ENCODE measurements around the gene LRRC10B. TPM values are rescaled to one million over a fixed set of nuclear protein-coding genes. Genes with fewer than 3 reads are reported as not detected.

LRRC10B gene
- polyA plus RNA-seq, 2 of the 4 experiments (the other 2 are of a cell fraction) = 0.03 to 0.04 TPM

DNA sequence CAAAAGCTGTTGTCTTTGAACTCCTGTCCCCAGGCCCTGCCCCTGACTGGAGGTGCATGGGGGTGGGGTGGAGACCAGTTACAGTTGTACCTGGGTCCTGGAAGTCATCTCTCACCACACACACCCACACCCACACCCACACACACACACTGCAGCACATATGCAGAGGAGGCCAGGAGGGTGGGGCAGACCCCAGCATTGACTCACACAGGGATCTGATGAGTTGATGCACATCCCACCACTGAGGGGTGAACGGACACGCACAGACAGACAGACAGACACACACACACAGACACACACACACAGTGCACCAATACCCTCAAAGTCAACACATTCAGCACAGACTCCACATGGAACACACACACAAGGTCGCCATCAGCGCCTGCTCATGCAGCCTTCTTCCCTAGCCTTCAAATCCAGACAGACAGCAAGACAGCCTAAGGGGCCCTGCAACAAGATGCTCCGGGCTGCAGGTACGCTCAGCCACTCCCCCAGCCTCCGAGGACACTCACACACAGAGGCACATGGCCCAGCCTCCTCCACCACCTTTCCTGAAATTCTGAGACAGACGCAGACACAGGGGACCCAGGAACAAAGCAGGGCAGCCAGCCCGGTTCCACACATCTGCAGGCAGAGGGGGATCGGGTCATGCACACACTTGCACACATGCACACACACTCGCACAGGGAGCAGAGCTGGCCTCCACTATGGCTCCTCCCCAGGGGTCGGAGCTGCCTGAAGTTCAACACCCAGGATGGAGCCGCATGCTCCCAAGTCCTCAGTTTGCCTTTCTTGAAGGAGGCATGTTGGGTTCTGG, 45.8 kb downstream of the LRRC10B start:
- WGBS (ENCODE audit: missing lambda C conversion rate) = 26% methylated on average over 11 of the region's 13 CpGs
- ChIA-PET CTCF (interaction anchor here (0.8 to 3.8 kb wide), 7 partner anchors 9 to 108 kb away, joined by 3 to 19 read pairs (median 5); no protein-coding TSS in a partner anchor), POLR2A (no interaction called here)
- DNase-seq (ENCODE audit: low read depth in 1 of 2, low spot score in 1 of 2) (no peak), FAIRE-seq (no peak), ATAC-seq (peak; percentile 2 to 19; a peak in 3 of 6 replicates)
- Histone ChIP-seq H3K4me3 (no peak overlapping the region), H3K4me1 (peaks cover 14% of the 10 kb centered on the region), H3K4me2 (no peak overlapping the region), H3K9me3 (no peaks in the 10 kb centered on the region), H3K27ac (no peak overlapping the region)
- no peak for TF ChIP-seq TFCP2L1 (CRISPR knock-in tag; IDR thresholded peaks at IDR 0.05)
- TF ChIP-seq, protein P1, sequence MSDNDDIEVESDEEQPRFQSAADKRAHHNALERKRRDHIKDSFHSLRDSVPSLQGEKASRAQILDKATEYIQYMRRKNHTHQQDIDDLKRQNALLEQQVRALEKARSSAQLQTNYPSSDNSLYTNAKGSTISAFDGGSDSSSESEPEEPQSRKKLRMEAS (IDR thresholded peaks at IDR 0.05) = 0 out of 2 replicates have a peak, but pooled peaks have one; percentile 17

DNA sequence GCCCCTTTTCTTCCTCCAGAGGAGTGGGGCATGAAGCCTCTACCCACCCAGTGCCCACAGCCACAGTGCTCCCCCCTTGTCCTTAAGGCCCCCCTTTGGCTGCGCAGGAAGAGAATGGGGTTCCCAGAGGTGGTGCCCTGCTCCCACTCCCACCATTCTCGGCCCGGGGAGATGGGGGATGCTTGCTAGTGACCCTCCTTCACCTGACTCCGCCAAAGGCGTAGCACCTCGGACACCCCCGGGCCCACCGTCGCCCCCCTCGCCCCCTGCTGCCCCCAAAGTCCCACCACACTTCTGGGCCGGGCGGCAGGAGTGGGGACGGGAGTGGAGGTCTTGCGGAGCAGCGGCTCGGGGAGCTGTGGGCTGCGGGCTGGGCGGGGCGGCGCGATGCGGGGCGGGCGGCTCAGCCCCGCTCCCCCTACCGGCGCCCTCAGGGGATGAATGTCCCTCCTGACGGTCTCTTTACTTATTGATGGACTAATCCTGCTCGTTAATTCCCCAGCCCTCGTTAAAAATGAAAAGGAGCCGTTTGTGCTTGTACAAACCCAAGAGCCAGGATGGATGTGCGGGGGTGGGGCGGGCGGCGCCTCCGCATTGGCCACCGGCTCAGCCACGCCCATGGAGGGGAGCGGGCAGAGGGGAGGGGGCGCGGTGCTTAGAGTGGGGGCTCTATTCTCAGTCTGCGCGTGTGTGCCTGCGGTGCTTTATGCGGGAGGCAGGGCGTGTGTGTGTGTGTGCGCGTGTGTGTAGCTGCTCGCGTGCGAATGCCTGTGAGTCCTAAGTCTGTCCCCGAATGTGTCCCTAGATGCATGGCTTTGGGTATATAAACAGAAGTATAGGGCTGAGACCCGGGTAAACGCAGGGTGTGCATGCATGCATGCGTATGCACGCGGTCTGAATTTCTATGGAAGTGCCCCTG, 46.8 kb downstream of the LRRC10B start:
- FAIRE-seq = no peak

DNA sequence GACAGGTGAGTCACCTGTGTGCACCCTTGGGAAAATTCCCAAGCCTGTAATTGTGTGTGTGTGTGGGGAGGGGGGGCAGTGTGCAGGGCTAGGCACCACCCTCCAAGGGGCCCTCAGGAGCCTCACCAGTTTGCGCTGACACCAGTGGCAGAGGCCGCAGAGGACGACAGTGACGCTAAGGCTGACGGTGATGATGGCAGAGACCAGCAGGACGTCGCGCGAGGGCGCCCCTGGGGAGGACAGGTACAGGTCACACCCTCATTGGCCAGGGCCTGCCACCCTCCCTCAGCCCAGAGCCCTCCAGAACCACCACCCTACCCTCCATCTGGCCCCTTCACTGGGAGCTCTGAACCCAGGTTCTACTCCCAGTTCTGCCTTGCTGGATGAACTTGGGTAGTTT, 47.4 kb downstream of the LRRC10B start:
- Histone ChIP-seq H3K4me3 (no peak overlapping the region), H3K9me3 (no peaks in the 10 kb centered on the region), H3K4me1 (peaks cover 14% of the 10 kb centered on the region), H3K4me2 (peak overlapping the region; percentile 63), H3K27ac (no peak overlapping the region)
- CTCF ChIA-PET = interaction anchor here (1.1 to 5.6 kb wide), 4 partner anchors 9 to 39 kb away, joined by 3 to 27 read pairs (median 4); no protein-coding TSS in a partner anchor
- no peak for TF ChIP-seq CHD2 (IDR thresholded peaks at IDR 0.05; ENCODE audit: low read length, partially characterized antibody)
- TF ChIP-seq, protein P2, sequence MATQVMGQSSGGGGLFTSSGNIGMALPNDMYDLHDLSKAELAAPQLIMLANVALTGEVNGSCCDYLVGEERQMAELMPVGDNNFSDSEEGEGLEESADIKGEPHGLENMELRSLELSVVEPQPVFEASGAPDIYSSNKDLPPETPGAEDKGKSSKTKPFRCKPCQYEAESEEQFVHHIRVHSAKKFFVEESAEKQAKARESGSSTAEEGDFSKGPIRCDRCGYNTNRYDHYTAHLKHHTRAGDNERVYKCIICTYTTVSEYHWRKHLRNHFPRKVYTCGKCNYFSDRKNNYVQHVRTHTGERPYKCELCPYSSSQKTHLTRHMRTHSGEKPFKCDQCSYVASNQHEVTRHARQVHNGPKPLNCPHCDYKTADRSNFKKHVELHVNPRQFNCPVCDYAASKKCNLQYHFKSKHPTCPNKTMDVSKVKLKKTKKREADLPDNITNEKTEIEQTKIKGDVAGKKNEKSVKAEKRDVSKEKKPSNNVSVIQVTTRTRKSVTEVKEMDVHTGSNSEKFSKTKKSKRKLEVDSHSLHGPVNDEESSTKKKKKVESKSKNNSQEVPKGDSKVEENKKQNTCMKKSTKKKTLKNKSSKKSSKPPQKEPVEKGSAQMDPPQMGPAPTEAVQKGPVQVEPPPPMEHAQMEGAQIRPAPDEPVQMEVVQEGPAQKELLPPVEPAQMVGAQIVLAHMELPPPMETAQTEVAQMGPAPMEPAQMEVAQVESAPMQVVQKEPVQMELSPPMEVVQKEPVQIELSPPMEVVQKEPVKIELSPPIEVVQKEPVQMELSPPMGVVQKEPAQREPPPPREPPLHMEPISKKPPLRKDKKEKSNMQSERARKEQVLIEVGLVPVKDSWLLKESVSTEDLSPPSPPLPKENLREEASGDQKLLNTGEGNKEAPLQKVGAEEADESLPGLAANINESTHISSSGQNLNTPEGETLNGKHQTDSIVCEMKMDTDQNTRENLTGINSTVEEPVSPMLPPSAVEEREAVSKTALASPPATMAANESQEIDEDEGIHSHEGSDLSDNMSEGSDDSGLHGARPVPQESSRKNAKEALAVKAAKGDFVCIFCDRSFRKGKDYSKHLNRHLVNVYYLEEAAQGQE (IDR thresholded peaks at IDR 0.05) = no peak
- no peak for TF ChIP-seq MAZ (IDR thresholded peaks at IDR 0.05; ENCODE audit: borderline replicate concordance, low read depth, low read length)
- no peak for TF ChIP-seq NR3C1 (IDR thresholded peaks at IDR 0.05)
- no peak for TF ChIP-seq MYC (IDR thresholded peaks at IDR 0.05; ENCODE audit: borderline replicate concordance, low read length)
- TF ChIP-seq, protein P1 (IDR thresholded peaks at IDR 0.05) = no peak
- no peak for TF ChIP-seq TFCP2L1 (CRISPR knock-in tag; IDR thresholded peaks at IDR 0.05)
- no peak for ATAC-seq
- no peak for DNase-seq (ENCODE audit: low read depth in 1 of 2, low spot score in 1 of 2)
- WGBS (ENCODE audit: missing lambda C conversion rate) = 33% methylated on average over 10 of the region's 10 CpGs
- no peak for FAIRE-seq
- POLR2A ChIA-PET = no interaction called here

More for the DNA sequence above, 46.8 kb downstream of the LRRC10B start:
- H3K4me1 ChIP-seq = peaks cover 14% of the 10 kb centered on the region
- TF ChIP-seq NPAS2 (CRISPR knock-in tag; IDR thresholded peaks at IDR 0.05; ENCODE audit: borderline replicate concordance) = no peak
- TF ChIP-seq RAD21 (conservative IDR thresholded peaks at IDR 0.05 in 1 of 2, IDR thresholded peaks at IDR 0.05 in 1 of 2) = no peak
- TF ChIP-seq GATA3 (IDR thresholded peaks at IDR 0.05; ENCODE audit: borderline replicate concordance) = no peak
- TF ChIP-seq TFCP2L1 (CRISPR knock-in tag; IDR thresholded peaks at IDR 0.05) = no peak
- peak; percentile 4 to 56; a peak in 3 of 6 replicates for ATAC-seq
- peak in 1 of 2 experiments; percentile 35 for DNase-seq (ENCODE audit: low read depth in 1 of 2, low spot score in 1 of 2)
- ChIA-PET POLR2A (no interaction called here), CTCF (interaction anchor here (1.4 to 5.6 kb wide), 3 partner anchors 12 to 38 kb away, joined by 3 to 27 read pairs (median 6); no protein-coding TSS in a partner anchor)
- no peaks in the 10 kb centered on the region for H3K9me3 ChIP-seq
- 0 out of 3 replicates have a peak overlapping the region, but pooled peaks have one; percentile 2 for H3K4me3 ChIP-seq
- WGBS (ENCODE audit: missing lambda C conversion rate) = 24% methylated on average over 28 of the region's 57 CpGs
- H3K4me2 ChIP-seq = peak overlapping the region; percentile 63
- no peak overlapping the region for H3K27ac ChIP-seq
